C4-2B (cell line): ENCODE data around the gene KCNAB2.

ENCODE experiments used
- CTCF ChIP-seq: fragments of 450-650 bp; conservative IDR thresholded peaks from 2 replicates; pipeline ENCODE4 v1.5.1; 2017; ENCODE audit warnings: mild to moderate bottlenecking
- ZFX ChIP-seq: fragments of 450-650 bp; IDR thresholded peaks from 2 replicates; pipeline ENCODE4 v1.6.1; 2017

- TF ChIP-seq CTCF = no peak
- no peak for TF ChIP-seq ZFX
These were observed 95.9 kb downstream of the KCNAB2 start for GRCh38 chr1:6141592-6141991.
